ENCODE data around the gene ROR2. TPM values are rescaled to one million over a fixed set of nuclear protein-coding genes. Genes with fewer than 3 reads are reported as not detected.

Gene ROR2
- total and polyA plus RNA-seq, 10 donors = 0.65 to 15.6 (median 6.0) TPM

DNA sequence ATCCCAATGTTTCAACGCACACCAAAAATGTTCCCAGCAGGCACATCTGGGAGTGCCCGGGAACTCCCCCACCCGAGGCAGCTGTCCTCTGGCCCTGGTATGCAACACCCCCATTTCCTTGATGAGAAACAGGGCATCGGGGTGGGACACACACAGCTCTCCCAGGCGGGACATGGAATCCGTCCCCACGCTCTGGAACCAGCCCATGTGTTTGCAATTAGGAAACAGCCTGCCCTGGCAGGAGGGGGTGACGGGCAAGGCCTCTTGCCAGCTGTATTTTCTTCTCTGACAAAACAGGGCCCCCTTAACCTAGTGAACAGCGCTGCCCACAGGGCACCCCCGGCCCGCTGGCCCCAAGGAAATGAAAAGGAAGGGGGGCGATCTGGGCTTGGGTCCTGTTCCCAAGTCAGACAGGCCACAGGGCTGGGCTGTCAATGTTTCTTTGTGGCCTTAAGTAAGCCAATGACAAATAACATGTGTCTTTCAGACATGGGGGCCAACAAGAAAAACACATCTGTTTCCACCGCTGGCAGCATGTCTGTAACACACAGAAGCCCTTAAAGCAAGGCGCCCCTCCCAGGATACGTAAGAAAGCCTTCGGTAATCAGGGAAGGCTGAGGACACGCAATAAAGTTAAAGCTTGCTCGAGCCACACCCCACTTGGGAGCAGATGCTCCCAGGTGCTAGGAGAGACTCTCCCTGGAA lies 125.3 kb downstream of the ROR2 start:
- peaks cover 0 to 9% (median 0%) of the 10 kb centered on the region in 7 donors for H3K27me3 ChIP-seq (replicated peaks in 1 of 7)
- no peaks in the 10 kb centered on the region for H3K4me1 ChIP-seq
- peak; percentile 73 for DNase-seq
- TF ChIP-seq POLR2AphosphoS5 (IDR thresholded peaks at IDR 0.05) (peak; percentile 51 to 64 (median 60)), CTCF (IDR thresholded peaks at IDR 0.05 in 8 of 11, conservative IDR thresholded peaks at IDR 0.05 in 3 of 11) (no peak)
- intact Hi-C loops (cut with DNase I; ENCODE audit: low total_unique reads) = no loop called here
- H3K36me3 ChIP-seq = no peaks in the 10 kb centered on the region
- H3K9me3 ChIP-seq = no peaks in the 10 kb centered on the region
- H3K27ac ChIP-seq = peak overlapping the region in 7 of 8 donors; percentile 15 to 66 (median 59)
- no peak overlapping the region for H3K4me3 ChIP-seq
- WGBS, 5 donors = 74 to 80% (median 77%) methylated on average over 17 to 18 of the region's 18 CpGs

DNA sequence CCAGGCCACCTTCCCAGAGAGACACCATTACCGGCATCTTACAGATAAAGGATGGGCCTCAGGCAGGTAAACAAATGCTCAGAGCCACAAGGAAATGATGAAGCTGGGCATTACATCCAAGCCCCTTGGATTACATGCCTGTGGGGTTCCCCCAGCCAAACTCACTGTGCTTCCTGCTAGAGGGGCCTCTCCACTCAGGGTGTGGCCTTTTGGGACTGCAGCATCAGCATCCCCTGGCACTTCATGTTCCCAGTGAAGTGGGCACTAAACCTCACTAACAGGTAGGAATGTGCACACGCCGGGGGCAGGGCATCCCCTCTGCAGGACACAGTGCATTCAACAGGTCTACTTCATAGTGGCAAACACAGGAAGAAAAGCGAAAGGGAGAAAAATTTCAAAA lies 125.9 kb downstream of the ROR2 start:
- TF ChIP-seq POLR2AphosphoS5 (IDR thresholded peaks at IDR 0.05) (no peak), CTCF (IDR thresholded peaks at IDR 0.05 in 8 of 11, conservative IDR thresholded peaks at IDR 0.05 in 3 of 11) (no peak)
- 74 to 94% (median 87%) methylated on average over 3 to 4 of the region's 4 CpGs for WGBS, 5 donors
- H3K27ac ChIP-seq = peak overlapping the region in 6 of 8 donors; percentile 15 to 66 (median 46)
- intact Hi-C loops (cut with DNase I; ENCODE audit: low total_unique reads) = no loop called here
- peaks cover 0 to 9% (median 0%) of the 10 kb centered on the region in 7 donors for H3K27me3 ChIP-seq (replicated peaks in 1 of 7)
- H3K36me3 ChIP-seq = no peaks in the 10 kb centered on the region
- no peaks in the 10 kb centered on the region for H3K9me3 ChIP-seq
- H3K4me3 ChIP-seq = no peak overlapping the region
- DNase-seq = no peak
- H3K4me1 ChIP-seq = no peaks in the 10 kb centered on the region

DNA sequence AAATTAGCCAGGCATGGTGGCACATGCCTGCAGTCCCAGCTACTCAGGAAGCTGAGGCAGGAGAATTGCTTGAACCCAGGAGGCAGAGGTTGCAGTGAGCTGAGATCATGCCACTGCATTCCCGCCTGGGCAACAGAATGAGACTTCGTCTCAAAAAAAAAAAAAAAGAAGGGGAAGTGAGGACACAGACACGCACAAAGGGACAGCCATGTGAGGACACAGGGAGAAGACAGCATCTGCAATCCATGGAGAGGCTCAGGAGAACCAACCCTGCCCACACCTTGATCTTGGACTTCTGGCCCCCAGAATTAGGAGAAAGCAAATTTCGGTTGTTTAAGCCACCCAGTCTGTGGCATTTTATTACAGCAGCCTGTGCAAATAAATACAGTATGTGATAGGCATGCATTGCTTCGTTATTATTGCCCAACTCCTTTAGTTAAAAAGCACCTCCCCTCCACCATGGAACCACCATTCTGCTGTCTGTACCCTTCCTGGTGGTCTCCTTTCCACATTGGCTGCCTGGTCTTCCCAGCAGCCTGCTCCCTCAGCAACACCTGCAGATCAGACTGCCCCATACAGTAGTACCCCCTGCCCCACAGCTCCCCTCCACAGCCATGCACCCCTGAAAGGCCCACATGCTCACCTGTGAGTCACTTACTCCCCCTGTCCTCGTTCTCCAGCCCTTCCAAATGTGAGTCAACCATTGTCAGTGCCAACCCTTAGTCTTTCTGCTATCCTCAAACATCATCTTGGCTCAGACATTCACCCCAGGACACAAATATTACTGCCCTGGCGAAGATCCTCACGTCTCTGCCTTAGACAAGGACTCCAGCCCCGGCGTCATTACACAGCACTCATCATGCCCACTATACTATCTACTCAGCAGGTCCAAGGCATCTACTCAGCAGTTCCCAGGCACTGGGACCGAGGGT lies 128.8 kb downstream of the ROR2 start:
- Histone ChIP-seq H3K9me3 (no peaks in the 10 kb centered on the region), H3K4me1 (peaks cover 0 to 17% (median 5%) of the 10 kb centered on the region in 6 donors), H3K27ac (no peak overlapping the region), H3K27me3 (replicated peaks in 1 of 7) (peaks cover 0 to 13% (median 0%) of the 10 kb centered on the region in 7 donors), H3K36me3 (no peaks in the 10 kb centered on the region), H3K4me3 (no peak overlapping the region)
- 69 to 87% (median 76%) methylated on average over 11 of the region's 11 CpGs for WGBS, 5 donors
- TF ChIP-seq CTCF (IDR thresholded peaks at IDR 0.05 in 8 of 11, conservative IDR thresholded peaks at IDR 0.05 in 3 of 11) (no peak), POLR2A (IDR thresholded peaks at IDR 0.05) (no peak)
- DNase-seq = peak; percentile 22
- intact Hi-C loops (cut with DNase I; ENCODE audit: low total_unique reads) = no loop called here
